Limb (tissue), 2 donors: ENCODE data around the gene PRKAR1B.
A peak's percentile ranks its signal among the peaks of the same experiment; 100 is the strongest.

Source experiments
- DNase-seq, 2 donors: peaks; one replicate each; pipeline ENCODE4 v3.0.0-alpha.2; 2016; ENCODE audit errors: extremely low spot score in 2 of 2

Gene PRKAR1B

DNA sequence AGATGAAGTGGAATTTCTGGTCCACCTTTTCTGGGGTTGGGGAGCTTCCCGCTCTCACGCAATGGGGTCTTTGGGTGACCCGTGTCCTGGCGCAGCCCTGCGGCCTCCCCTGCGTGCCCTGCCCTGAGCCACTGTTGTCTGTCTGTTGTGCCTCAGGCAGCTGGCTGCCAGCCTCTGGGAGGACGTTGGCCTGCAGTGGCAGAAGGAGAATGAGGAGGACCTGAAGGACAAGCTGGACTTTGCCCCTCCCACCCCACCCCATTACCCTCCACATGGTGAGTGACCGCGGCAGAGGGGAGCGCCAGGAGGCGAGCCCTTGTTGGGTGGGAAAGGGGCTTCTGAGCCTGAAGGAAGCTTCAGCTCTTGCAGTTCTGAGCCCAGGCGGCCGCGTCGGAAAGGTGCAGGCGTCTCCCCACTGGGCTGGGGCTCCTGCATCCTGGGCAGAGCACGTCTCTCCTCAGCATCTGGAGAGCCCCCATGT lies 14.2 kb upstream of the PRKAR1B start:
- DNase-seq: no peak

DNA sequence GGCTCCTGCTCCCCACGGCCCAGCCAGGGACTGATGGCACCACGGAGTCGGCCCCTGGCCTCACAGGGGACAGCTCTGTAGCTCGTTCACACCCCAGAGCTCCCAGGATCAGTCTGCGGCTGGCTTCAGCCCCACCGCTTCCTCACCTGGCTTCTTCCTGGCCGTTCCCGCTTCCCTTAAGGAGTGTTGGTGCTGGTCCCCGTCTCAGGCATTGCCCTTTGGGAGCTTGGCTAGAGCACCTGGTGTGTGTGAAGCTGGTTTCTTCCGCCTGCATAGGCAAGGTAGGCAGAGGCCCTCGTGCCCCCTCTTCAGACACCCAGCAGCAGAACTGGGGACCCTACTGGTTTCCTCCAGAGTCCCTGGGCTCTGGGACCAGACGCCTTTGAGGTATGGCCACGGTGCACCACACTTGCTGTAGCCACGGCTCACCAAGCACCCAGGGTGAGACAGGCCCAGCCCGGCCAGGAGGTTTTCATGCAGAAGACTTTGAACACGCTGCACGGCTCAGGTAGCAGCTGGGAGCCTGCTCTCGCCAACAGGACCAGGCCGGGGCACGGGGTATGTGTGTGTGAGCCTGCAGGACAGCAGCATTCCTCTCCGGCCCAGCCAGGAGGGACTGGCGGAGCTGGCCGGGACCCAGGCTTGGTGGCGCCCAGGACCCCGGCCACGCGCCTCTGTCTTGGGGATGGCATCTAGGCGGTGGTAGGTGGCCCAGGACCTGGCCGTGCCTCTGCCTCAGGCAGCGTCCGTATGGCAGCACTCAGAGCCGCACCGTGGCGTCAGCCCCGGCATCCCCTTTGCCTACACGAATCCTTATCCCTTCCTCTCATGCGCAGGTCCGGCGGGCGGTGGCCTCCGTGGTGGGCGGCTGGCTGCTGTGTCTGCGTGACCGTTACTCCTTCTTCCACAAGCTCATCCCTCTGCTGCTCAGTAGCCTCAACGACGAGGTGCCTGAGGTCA lies 13.2 kb upstream of the PRKAR1B start:
- DNase-seq: no peak

DNA sequence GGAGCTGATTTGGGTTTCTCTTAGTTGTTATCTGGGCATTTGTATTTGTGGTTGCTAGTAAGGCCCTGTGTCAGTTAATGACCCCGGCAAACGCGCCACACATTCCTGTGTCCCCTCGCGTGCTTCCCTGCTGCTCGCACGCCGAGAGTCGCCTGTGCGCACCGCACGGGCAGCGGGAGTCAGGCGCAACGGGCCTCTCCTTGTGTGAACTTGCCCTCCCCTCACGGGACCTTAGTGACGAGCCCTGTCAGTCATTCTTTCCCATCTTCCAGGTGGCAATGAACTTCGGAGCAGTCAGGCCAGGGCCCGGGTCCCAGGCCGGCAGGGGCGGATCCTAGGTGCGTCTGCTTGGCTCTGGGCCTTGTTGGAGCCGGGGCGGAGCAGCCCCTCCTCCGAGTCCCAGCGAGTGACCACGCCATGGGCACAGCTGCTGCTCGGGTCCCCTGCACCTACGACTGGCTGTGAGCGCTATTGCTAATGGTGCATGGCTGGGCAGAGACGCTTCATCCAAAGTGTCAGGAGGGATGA lies 12.4 kb upstream of the PRKAR1B start:
- DNase-seq: no peak

GRCh38 chr7:738723-739454 lies 11.8 kb upstream of the PRKAR1B start:
- DNase-seq: no peak

GRCh38 chr7:738241-738640 lies 11.2 kb upstream of the PRKAR1B start:
- DNase-seq: no peak

DNA sequence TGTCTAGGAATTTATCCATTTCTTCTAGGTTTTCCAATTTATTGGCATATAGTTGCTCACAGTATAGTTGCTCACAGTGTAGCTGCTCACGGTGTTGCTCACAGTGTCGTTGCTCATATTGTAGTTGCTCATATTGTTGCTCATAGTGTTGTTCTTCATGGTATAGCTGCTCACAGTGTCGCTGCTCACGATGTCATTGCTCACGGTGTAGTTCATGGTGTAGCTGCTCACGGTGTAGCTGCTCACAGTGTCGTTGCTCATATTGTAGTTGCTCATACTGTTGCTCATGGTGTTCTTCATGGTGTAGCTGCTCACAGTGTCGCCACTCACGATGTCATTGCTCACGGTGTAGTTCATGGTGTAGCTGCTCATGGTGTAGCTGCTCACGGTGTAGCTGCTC lies 7.7 kb upstream of the PRKAR1B start:
- DNase-seq: no peak

DNA sequence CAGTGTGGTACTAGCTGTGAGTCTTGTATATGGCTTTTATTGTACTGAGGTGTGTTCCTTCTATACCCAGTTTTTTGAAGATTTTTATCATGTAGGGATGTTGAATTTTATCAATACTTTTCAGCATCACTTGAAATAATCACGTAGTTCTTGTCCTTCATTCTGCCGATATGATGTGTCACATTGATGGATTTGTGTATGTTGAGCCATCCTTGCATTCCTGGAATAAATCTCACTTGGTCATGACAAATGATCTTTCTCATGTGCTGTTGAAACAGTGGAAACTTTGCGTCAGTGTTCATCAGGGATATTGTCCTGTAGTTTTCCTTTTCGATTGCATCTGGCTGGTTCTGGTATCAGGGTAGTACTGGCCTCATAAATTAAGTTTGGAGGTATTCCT lies 7.1 kb upstream of the PRKAR1B start:
- no peak for DNase-seq

- no peak for DNase-seq
Measured at GRCh38 chr7:732556-732955, 5.5 kb upstream of the PRKAR1B start.

GRCh38 chr7:732094-732541 lies 5.0 kb upstream of the PRKAR1B start:
- no peak for DNase-seq

- no peak for DNase-seq
Measured at GRCh38 chr7:731440-732085, 4.5 kb upstream of the PRKAR1B start.

GRCh38 chr7:730501-731439 lies 3.7 kb upstream of the PRKAR1B start:
- DNase-seq: no peak

DNA sequence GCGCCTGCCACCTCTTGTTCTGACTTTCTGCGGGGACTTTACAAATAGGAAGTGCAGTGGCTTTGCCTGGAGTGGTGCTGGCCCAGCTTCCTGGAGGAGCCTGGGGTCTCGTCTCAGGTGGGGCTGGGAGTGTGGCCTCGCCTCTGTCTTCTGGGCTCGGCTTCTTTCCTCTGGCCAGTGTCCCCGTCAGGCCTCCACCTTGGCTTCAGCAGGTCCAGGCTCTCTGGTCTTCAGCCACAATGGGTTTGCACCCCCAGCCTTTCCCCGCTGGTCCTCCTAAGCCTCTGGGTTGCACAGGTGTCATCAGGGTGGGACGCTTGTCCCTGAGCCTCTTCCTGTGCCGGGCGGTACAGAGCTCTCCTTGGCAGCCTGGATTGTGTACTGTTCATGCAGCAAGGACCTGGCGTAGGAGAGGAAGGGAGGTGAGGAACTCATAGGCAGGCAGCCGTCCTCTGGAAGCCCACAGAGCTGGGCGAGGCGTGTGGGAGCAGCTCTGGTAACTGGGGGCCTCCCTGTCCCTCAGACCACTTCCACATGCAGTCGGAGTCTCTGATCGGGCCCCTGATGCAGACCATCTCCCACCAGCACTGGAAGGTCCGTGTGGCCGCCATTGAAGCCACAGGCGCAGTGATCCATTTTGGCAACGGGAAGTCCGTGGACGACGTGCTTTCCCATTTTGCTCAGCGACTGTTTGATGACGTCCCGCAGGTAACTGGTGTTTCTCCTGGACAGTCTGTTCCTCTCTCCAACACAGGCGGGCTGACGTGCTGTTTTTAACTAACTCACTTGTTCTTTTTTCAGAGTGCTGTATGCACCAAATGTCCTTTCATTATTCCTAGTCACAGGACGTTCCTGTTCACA lies 2.3 kb upstream of the PRKAR1B start:
- DNase-seq: no peak

DNA sequence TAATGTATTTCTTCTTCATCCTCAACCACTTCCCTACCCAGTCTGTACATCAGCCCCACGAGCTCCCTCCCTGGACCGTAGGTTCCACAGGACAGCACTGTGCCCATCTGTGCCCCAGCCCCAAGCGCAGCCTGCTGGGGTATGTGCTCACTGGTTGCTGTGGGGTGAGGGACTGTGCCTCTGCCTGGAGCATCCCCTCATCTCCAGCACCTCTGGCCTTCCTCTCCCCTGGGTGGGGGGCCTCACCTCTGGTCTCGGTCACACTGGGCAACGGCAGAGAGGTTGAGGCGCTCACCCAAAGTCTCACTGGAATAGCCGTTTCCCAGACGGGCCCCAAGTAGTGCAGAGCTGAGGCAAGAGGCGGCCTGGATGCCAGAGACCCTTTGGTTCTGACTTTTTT lies 1.5 kb upstream of the PRKAR1B start:
- DNase-seq: no peak

DNA sequence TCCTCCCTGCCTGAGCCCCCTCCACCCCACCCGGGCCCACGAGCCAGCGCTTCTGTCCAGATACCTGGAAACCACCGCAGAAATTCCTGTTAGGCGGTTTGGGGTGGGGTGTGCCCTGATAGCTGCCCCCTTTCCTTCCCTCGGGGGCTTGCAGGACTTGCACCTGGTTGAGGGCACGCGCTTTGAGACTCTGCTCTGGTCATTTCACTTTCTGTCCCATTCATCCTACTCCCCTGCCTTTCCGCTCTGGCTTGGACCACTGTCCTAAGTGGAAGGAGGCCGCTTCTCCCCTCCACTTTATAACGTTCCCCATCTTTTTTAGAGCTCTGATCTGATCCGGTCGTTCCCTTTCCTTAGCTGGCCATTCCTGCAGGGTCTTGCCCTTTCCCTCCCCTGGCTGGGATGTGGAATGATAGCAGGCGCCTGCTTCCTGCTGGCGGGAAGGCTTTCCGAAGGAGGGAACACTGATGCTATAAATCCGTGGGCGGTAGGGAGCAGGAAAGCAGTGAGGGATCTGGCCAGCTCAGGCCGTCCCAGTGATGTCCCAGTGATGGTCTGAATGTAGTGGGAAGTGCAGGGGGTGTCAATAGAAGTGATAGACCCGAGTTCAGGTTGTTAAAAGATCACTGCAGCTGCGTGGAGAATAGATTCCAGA lies 852 bp upstream of the PRKAR1B start:
- no peak for DNase-seq

DNA sequence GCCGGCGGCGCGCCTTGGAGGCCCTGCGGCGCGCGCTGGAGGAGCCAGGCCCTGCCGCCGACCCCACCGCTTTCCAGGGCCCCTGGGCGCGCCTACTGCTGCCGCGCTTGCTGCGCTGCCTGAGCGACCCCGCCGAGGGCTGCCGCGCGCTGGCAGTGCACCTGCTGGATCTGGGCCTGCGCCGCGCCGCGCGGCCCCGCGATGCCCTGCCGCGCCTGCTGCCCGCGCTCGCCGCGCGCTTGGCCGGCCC lies 302 bp downstream of the PRKAR1B start:
- no peak for DNase-seq

DNA sequence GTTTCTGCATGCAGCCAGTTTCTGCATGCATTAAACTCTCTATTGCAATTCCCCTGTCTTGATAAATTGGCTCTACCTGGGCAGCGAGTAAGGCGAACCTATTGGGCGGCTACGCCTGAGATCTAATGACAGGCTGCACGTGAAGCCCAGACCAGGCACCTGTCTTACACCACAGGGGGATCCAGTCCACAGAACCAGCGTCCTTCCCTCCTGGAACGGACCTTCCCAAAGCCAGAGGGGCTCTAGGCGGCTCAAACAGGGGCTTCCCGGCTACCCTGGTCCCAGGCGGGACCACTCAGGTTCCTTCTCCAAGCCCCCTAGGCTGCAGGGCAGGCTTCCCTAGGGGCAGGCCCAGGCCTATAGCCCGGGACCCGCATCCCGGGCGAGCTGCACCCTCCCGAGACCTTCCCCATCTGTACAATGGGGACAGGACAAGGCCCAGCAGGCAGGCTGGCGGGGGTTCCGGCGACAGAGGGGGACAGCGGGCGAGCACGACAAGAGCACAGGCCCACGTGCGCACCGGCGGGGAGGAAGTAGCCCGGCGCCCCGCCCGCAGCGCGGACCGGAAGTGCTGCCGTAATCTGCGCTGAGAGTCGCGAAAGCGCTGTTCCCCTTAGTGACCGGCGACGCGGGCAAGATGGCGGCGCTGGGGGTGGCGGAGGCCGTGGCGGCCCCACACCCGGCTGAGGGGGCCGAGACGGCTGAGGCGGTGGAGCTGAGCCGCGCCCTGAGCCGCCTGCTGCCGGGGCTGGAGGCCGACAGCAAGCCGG lies 812 bp downstream of the PRKAR1B start, which contains the start of gene DNAAF5:
Gene DNAAF5, plus strand, starts transcription at position 616 of the 770 bp plus-strand sequence. Its CDS starts 22 bp downstream, at position 638.
- DNase-seq: peak; percentile 91

DNA sequence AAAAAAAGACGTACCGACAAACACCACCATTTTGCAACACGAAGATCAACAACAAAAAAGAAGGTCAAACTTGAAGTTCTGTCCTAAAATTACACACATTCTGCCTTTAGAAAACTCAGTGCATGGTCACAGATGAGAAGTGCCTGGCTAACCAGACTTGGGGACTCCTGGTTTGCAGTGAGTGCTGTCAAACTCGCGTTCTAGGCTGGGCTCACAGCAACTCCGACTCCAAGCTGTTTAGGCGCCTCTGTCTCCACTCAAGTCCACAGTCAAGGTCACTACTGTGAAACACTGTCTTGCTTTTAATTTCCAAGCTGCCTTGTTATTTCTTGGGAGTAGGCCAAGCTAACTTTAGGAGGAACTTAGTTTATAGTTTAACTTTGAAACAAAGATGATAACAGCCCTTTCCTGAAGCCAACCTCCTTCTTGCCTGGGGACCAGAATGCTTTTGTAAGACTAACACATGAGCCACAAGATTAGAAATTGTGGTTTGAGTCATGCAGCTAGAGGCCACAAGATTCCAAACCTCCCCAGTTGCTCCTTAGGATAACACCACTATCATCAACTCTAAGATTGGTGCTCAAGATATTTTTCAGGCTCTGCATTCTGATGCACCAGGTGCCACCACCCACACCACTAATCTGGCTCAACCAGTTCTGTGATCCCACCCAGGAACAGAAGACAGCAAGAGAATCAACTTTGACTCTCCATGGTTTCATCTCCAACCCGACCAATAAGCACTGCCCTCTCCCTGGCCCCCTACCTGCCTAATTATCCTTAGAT lies 1.7 kb downstream of the PRKAR1B start:
- no peak for DNase-seq

GRCh38 chr7:724298-724697 lies 2.8 kb downstream of the PRKAR1B start:
- no peak for DNase-seq
